ENCODE results near the gene TRIM9. TPM values are rescaled to one million over a fixed set of nuclear protein-coding genes. Genes with fewer than 3 reads are reported as not detected.
"Not testable (repeated sequence)": the region's sequence is repeated elsewhere in the genome, so short reads cannot be mapped to it uniquely, and the experiment has no call there.

TRIM9 gene
- total RNA-seq, 1 experiment from 2014 or later: 9.8 TPM

- Histone ChIP-seq H3K4me1 (ENCODE audit: insufficient read depth, low read length, poor library complexity, severe bottlenecking) (peaks cover 34% of the 10 kb centered on the region), H3K4me3 (ENCODE audit: low read depth, low read length, poor library complexity, severe bottlenecking) (no peak overlapping the region), H3K27me3 (replicated peaks; ENCODE audit: insufficient read depth, low read depth, low read length, poor library complexity) (no peaks in the 10 kb centered on the region), H3K9me3 (ENCODE audit: low read depth, low read length, poor library complexity, severe bottlenecking) (no peaks in the 10 kb centered on the region), H3K27ac (ENCODE audit: low read depth, low read length, poor library complexity, severe bottlenecking) (no peak overlapping the region), H3K36me3 (ENCODE audit: insufficient read depth, low read length, poor library complexity, severe bottlenecking) (no peaks in the 10 kb centered on the region)
- no TSS peak for BruUV-seq (replicated peaks)
- DNase-seq (ENCODE audit: low spot score): peak; percentile 83
- ChIA-PET CTCF (interaction anchor here (1.6 kb wide), 1 partner anchor 261 kb away, joined by 5 read pairs; no protein-coding TSS in a partner anchor), POLR2A (ENCODE audit: low non-redundant PET) (interaction anchor here (0.7 to 0.9 kb wide), 2 partner anchors 12 to 138 kb away, joined by 4 to 7 read pairs; partner anchors contain the start of gene TRIM9)
- TF ChIP-seq CTCF (conservative IDR thresholded peaks at IDR 0.05; ENCODE audit: low read depth, low read length): no peak
- TF ChIP-seq EZH2 (IDR thresholded peaks at IDR 0.05; ENCODE audit: borderline replicate concordance, low read depth, low read length, poor library complexity, severe bottlenecking): no peak
- intact Hi-C loops (cut with micrococcal nuclease; ENCODE audit: unreplicated experiment): loop anchor here (5.0 to 10.0 kb wide), 3 partner anchors 138 to 820 kb away; partner anchors contain the start of gene TRIM9
These were observed 137.6 kb downstream of the TRIM9 start for GRCh38 chr14:50957296-50957695.

GRCh38 chr14:50956421-50956820, 138.5 kb downstream of the TRIM9 start:
- DNase-seq (ENCODE audit: low spot score); BruUV-seq (replicated peaks); H3K9me3 ChIP-seq (ENCODE audit: low read depth, low read length, poor library complexity, severe bottlenecking); H3K27me3 ChIP-seq (replicated peaks; ENCODE audit: insufficient read depth, low read depth, low read length, poor library complexity); H3K36me3 ChIP-seq (ENCODE audit: insufficient read depth, low read length, poor library complexity, severe bottlenecking); H3K27ac ChIP-seq (ENCODE audit: low read depth, low read length, poor library complexity, severe bottlenecking); H3K4me3 ChIP-seq (ENCODE audit: low read depth, low read length, poor library complexity, severe bottlenecking); POLR2A ChIA-PET (ENCODE audit: low non-redundant PET): not testable (repeated sequence)
- peaks cover 25% of the 10 kb centered on the region for H3K4me1 ChIP-seq (ENCODE audit: insufficient read depth, low read length, poor library complexity, severe bottlenecking)
- intact Hi-C loops (cut with micrococcal nuclease; ENCODE audit: unreplicated experiment): loop anchor here (5.0 to 10.0 kb wide), 3 partner anchors 138 to 821 kb away; partner anchors contain the start of gene TRIM9
- CTCF ChIA-PET: interaction anchor here (1.6 kb wide), 1 partner anchor 262 kb away, joined by 5 read pairs; no protein-coding TSS in a partner anchor

GRCh38 chr14:50955373-50956043, 139.4 kb downstream of the TRIM9 start:
- Histone ChIP-seq H3K4me1 (ENCODE audit: insufficient read depth, low read length, poor library complexity, severe bottlenecking) (peaks cover 17% of the 10 kb centered on the region), H3K4me3 (ENCODE audit: low read depth, low read length, poor library complexity, severe bottlenecking) (no peak overlapping the region), H3K27me3 (replicated peaks; ENCODE audit: insufficient read depth, low read depth, low read length, poor library complexity) (no peaks in the 10 kb centered on the region), H3K9me3 (ENCODE audit: low read depth, low read length, poor library complexity, severe bottlenecking) (no peaks in the 10 kb centered on the region), H3K27ac (ENCODE audit: low read depth, low read length, poor library complexity, severe bottlenecking) (peak overlapping the region; percentile 78), H3K36me3 (ENCODE audit: insufficient read depth, low read length, poor library complexity, severe bottlenecking) (no peaks in the 10 kb centered on the region)
- intact Hi-C loops (cut with micrococcal nuclease; ENCODE audit: unreplicated experiment): loop anchor here (5.0 to 10.0 kb wide), 3 partner anchors 139 to 822 kb away; partner anchors contain the start of gene TRIM9
- TF ChIP-seq EZH2 (IDR thresholded peaks at IDR 0.05; ENCODE audit: borderline replicate concordance, low read depth, low read length, poor library complexity, severe bottlenecking) (no peak), CTCF (conservative IDR thresholded peaks at IDR 0.05; ENCODE audit: low read depth, low read length) (peak; percentile 52)
- no TSS peak for BruUV-seq (replicated peaks)
- CTCF ChIA-PET: interaction anchor here (0.5 to 0.6 kb wide), 2 partner anchors 9 to 386 kb away, joined by 3 read pairs; no protein-coding TSS in a partner anchor
- POLR2A ChIA-PET (ENCODE audit: low non-redundant PET): no interaction called here
- peak; percentile 91 for DNase-seq (ENCODE audit: low spot score)

Measured in A673 (cell line).